Measurements from ENCODE around the gene PBX1. TPM values are rescaled to one million over a fixed set of nuclear protein-coding genes. Genes with fewer than 3 reads are reported as not detected.

PBX1 gene
- total RNA-seq, 1 donor = 4.2 TPM

GRCh38 chr1:164853146-164853545 is 294.2 kb downstream of the PBX1 start:
- Histone ChIP-seq H3K27me3 (ENCODE audit: insufficient read depth, low read length) (no peaks in the 10 kb centered on the region), H3K4me3 (ENCODE audit: low read length) (no peak overlapping the region), H3K9me3 (ENCODE audit: low read depth, low read length) (no peaks in the 10 kb centered on the region), H3K4me1 (ENCODE audit: insufficient read depth, low read length) (no peaks in the 10 kb centered on the region)

- Histone ChIP-seq H3K27me3 (ENCODE audit: insufficient read depth, low read length) (no peaks in the 10 kb centered on the region), H3K4me1 (ENCODE audit: insufficient read depth, low read length) (no peaks in the 10 kb centered on the region), H3K9me3 (ENCODE audit: low read depth, low read length) (no peaks in the 10 kb centered on the region), H3K4me3 (ENCODE audit: low read length) (no peak overlapping the region)
These were observed 296.8 kb downstream of the PBX1 start for GRCh38 chr1:164855716-164856329.

GRCh38 chr1:164856381-164856780 is 297.4 kb downstream of the PBX1 start:
- H3K4me1 ChIP-seq (ENCODE audit: insufficient read depth, low read length) = no peaks in the 10 kb centered on the region
- H3K9me3 ChIP-seq (ENCODE audit: low read depth, low read length) = no peaks in the 10 kb centered on the region
- no peaks in the 10 kb centered on the region for H3K27me3 ChIP-seq (ENCODE audit: insufficient read depth, low read length)
- H3K4me3 ChIP-seq (ENCODE audit: low read length) = no peak overlapping the region

- no peaks in the 10 kb centered on the region for H3K9me3 ChIP-seq (ENCODE audit: low read depth, low read length)
- no peaks in the 10 kb centered on the region for H3K27me3 ChIP-seq (ENCODE audit: insufficient read depth, low read length)
- no peak overlapping the region for H3K4me3 ChIP-seq (ENCODE audit: low read length)
- no peaks in the 10 kb centered on the region for H3K4me1 ChIP-seq (ENCODE audit: insufficient read depth, low read length)
These were observed 298.5 kb downstream of the PBX1 start for GRCh38 chr1:164857439-164857838.

- H3K4me3 ChIP-seq (ENCODE audit: low read length) = no peak overlapping the region
- no peaks in the 10 kb centered on the region for H3K9me3 ChIP-seq (ENCODE audit: low read depth, low read length)
- H3K4me1 ChIP-seq (ENCODE audit: insufficient read depth, low read length) = no peaks in the 10 kb centered on the region
- no peaks in the 10 kb centered on the region for H3K27me3 ChIP-seq (ENCODE audit: insufficient read depth, low read length)
These were observed 299.2 kb downstream of the PBX1 start for GRCh38 chr1:164858096-164858632.

GRCh38 chr1:164861632-164862031 is 302.6 kb downstream of the PBX1 start:
- Histone ChIP-seq H3K27me3 (ENCODE audit: insufficient read depth, low read length) (no peaks in the 10 kb centered on the region), H3K4me1 (ENCODE audit: insufficient read depth, low read length) (no peaks in the 10 kb centered on the region), H3K4me3 (ENCODE audit: low read length) (no peak overlapping the region), H3K9me3 (ENCODE audit: low read depth, low read length) (no peaks in the 10 kb centered on the region)

GRCh38 chr1:164863056-164863455 is 304.1 kb downstream of the PBX1 start:
- no peaks in the 10 kb centered on the region for H3K4me1 ChIP-seq (ENCODE audit: insufficient read depth, low read length)
- no peaks in the 10 kb centered on the region for H3K27me3 ChIP-seq (ENCODE audit: insufficient read depth, low read length)
- no peaks in the 10 kb centered on the region for H3K9me3 ChIP-seq (ENCODE audit: low read depth, low read length)
- H3K4me3 ChIP-seq (ENCODE audit: low read length) = no peak overlapping the region

GRCh38 chr1:164864161-164864560 is 305.2 kb downstream of the PBX1 start:
- H3K4me1 ChIP-seq (ENCODE audit: insufficient read depth, low read length) = no peaks in the 10 kb centered on the region
- no peak overlapping the region for H3K4me3 ChIP-seq (ENCODE audit: low read length)
- no peaks in the 10 kb centered on the region for H3K9me3 ChIP-seq (ENCODE audit: low read depth, low read length)
- H3K27me3 ChIP-seq (ENCODE audit: insufficient read depth, low read length) = no peaks in the 10 kb centered on the region

GRCh38 chr1:164865385-164865784 is 306.4 kb downstream of the PBX1 start:
- H3K4me1 ChIP-seq (ENCODE audit: insufficient read depth, low read length) = no peaks in the 10 kb centered on the region
- H3K9me3 ChIP-seq (ENCODE audit: low read depth, low read length) = no peaks in the 10 kb centered on the region
- no peak overlapping the region for H3K4me3 ChIP-seq (ENCODE audit: low read length)
- H3K27me3 ChIP-seq (ENCODE audit: insufficient read depth, low read length) = no peaks in the 10 kb centered on the region

GRCh38 chr1:164867590-164867989 is 308.6 kb downstream of the PBX1 start:
- no peak overlapping the region for H3K4me3 ChIP-seq (ENCODE audit: low read length)

GRCh38 chr1:164868990-164869389 is 310.0 kb downstream of the PBX1 start:
- Histone ChIP-seq H3K27me3 (ENCODE audit: insufficient read depth, low read length) (no peaks in the 10 kb centered on the region), H3K4me1 (ENCODE audit: insufficient read depth, low read length) (no peaks in the 10 kb centered on the region), H3K4me3 (ENCODE audit: low read length) (no peak overlapping the region), H3K9me3 (ENCODE audit: low read depth, low read length) (no peaks in the 10 kb centered on the region)

More at GRCh38 chr1:164867590-164867989, 308.6 kb downstream of the PBX1 start:
- Histone ChIP-seq H3K27me3 (ENCODE audit: insufficient read depth, low read length) (no peaks in the 10 kb centered on the region), H3K9me3 (ENCODE audit: low read depth, low read length) (no peaks in the 10 kb centered on the region), H3K4me1 (ENCODE audit: insufficient read depth, low read length) (no peaks in the 10 kb centered on the region)

GRCh38 chr1:164875518-164875917 is 316.5 kb downstream of the PBX1 start:
- Histone ChIP-seq H3K9me3 (ENCODE audit: low read depth, low read length) (no peaks in the 10 kb centered on the region), H3K27me3 (ENCODE audit: insufficient read depth, low read length) (no peaks in the 10 kb centered on the region), H3K4me1 (ENCODE audit: insufficient read depth, low read length) (no peaks in the 10 kb centered on the region), H3K4me3 (ENCODE audit: low read length) (no peak overlapping the region)

- no peak overlapping the region for H3K4me3 ChIP-seq (ENCODE audit: low read length)
- no peaks in the 10 kb centered on the region for H3K4me1 ChIP-seq (ENCODE audit: insufficient read depth, low read length)
- no peaks in the 10 kb centered on the region for H3K9me3 ChIP-seq (ENCODE audit: low read depth, low read length)
- H3K27me3 ChIP-seq (ENCODE audit: insufficient read depth, low read length) = no peaks in the 10 kb centered on the region
These were observed 317.6 kb downstream of the PBX1 start for GRCh38 chr1:164876398-164877116.

GRCh38 chr1:164880199-164880598 is 321.2 kb downstream of the PBX1 start:
- Histone ChIP-seq H3K4me3 (ENCODE audit: low read length) (no peak overlapping the region), H3K27me3 (ENCODE audit: insufficient read depth, low read length) (no peaks in the 10 kb centered on the region), H3K9me3 (ENCODE audit: low read depth, low read length) (no peaks in the 10 kb centered on the region), H3K4me1 (ENCODE audit: insufficient read depth, low read length) (no peaks in the 10 kb centered on the region)

- no peaks in the 10 kb centered on the region for H3K27me3 ChIP-seq (ENCODE audit: insufficient read depth, low read length)
- no peak overlapping the region for H3K4me3 ChIP-seq (ENCODE audit: low read length)
- H3K9me3 ChIP-seq (ENCODE audit: low read depth, low read length) = no peaks in the 10 kb centered on the region
- H3K4me1 ChIP-seq (ENCODE audit: insufficient read depth, low read length) = no peaks in the 10 kb centered on the region
These were observed 321.7 kb downstream of the PBX1 start for GRCh38 chr1:164880644-164881043.

GRCh38 chr1:164885311-164885710 is 326.3 kb downstream of the PBX1 start:
- Histone ChIP-seq H3K9me3 (ENCODE audit: low read depth, low read length) (no peaks in the 10 kb centered on the region), H3K4me3 (ENCODE audit: low read length) (no peak overlapping the region), H3K27me3 (ENCODE audit: insufficient read depth, low read length) (no peaks in the 10 kb centered on the region), H3K4me1 (ENCODE audit: insufficient read depth, low read length) (no peaks in the 10 kb centered on the region)

Measured in mononuclear cell (primary cell).